ENCODE data around the gene AP1M1.

AP1M1 gene

GRCh38 chr19:16258440-16258903 is 60.8 kb downstream of the AP1M1 start:
- no peak for TF ChIP-seq CTCF (conservative IDR thresholded peaks at IDR 0.05; ENCODE audit: low read length)
- H3K4me3 ChIP-seq (ENCODE audit: low read length), result no peak overlapping the region
- no peak for DNase-seq (ENCODE audit: low read depth)

- TF ChIP-seq CTCF (conservative IDR thresholded peaks at IDR 0.05; ENCODE audit: low read length), result no peak
- no peak overlapping the region for H3K4me3 ChIP-seq (ENCODE audit: low read length)
- DNase-seq (ENCODE audit: low read depth), result no peak
Observed at GRCh38 chr19:16259385-16260159, 61.9 kb downstream of the AP1M1 start.

GRCh38 chr19:16260160-16260811 is 62.6 kb downstream of the AP1M1 start:
- TF ChIP-seq CTCF (conservative IDR thresholded peaks at IDR 0.05; ENCODE audit: low read length), result no peak
- H3K4me3 ChIP-seq (ENCODE audit: low read length), result no peak overlapping the region
- DNase-seq (ENCODE audit: low read depth), result no peak

GRCh38 chr19:16260812-16261161 is 63.1 kb downstream of the AP1M1 start:
- DNase-seq (ENCODE audit: low read depth), result no peak
- no peak for TF ChIP-seq CTCF (conservative IDR thresholded peaks at IDR 0.05; ENCODE audit: low read length)
- H3K4me3 ChIP-seq (ENCODE audit: low read length), result no peak overlapping the region

- TF ChIP-seq CTCF (conservative IDR thresholded peaks at IDR 0.05; ENCODE audit: low read length), result no peak
- no peak overlapping the region for H3K4me3 ChIP-seq (ENCODE audit: low read length)
- no peak for DNase-seq (ENCODE audit: low read depth)
Observed at GRCh38 chr19:16261584-16262368, 64.1 kb downstream of the AP1M1 start.

GRCh38 chr19:16262618-16263017 is 64.9 kb downstream of the AP1M1 start:
- no peak for TF ChIP-seq CTCF (conservative IDR thresholded peaks at IDR 0.05; ENCODE audit: low read length)
- no peak for DNase-seq (ENCODE audit: low read depth)
- no peak overlapping the region for H3K4me3 ChIP-seq (ENCODE audit: low read length)

Data from AG10803 (cell line).